HG02870 (cell line): Measurements from ENCODE around the gene FYN.
A peak's percentile ranks its signal among the peaks of the same experiment; 100 is the strongest.

Experiments used
- ATAC-seq: cut with Tn5 transposase; IDR thresholded peaks from one replicate; pipeline ENCODE4 v1.9.1; 2021; ENCODE audit warnings: mild to moderate bottlenecking, moderate library complexity; ENCODE audit not compliant: unreplicated experiment

FYN gene

DNA sequence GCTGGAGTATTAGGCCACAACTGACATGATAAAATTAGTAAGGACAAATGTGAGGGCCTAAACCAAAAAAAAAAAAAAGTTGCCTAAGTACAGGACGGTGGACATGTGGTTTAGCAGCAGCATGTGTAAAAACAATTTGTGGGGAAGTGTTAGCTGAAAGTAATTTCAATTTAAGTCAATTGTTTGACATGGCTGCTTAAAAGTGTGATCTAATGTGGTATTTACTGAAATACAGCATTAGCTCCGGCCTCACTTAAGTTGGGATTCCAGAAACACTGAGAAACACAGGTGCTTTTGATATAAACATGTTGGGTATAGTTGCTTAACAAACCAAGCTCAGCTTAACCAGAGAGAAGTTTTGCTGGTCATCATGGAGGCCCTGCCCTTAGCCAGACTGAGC, 119.7 kb downstream of the FYN start:
- ATAC-seq = no peak

DNA sequence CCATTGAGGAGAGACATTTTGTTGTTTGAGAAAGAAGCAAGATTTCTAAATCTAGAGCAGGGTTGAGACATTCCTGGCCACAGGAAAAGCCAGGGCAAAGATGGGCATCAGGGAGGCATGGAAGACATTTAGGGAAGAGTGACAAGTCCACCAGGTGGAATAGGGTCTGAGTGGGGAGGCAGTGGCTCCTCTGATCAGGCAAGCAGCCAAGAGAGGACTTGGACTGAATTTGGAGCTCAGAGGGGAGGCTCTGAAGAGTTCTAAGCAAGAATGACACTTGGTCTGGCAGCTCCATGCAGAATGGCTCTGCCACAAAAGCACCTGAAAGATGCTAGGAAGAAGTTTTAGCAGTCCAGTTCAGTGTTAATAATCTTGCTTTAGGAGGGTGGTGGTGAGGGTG, 120.8 kb downstream of the FYN start:
- ATAC-seq = no peak

- peak; percentile 91 for ATAC-seq
Measured at GRCh38 chr6:111750753-111751673, 122.2 kb downstream of the FYN start.

DNA sequence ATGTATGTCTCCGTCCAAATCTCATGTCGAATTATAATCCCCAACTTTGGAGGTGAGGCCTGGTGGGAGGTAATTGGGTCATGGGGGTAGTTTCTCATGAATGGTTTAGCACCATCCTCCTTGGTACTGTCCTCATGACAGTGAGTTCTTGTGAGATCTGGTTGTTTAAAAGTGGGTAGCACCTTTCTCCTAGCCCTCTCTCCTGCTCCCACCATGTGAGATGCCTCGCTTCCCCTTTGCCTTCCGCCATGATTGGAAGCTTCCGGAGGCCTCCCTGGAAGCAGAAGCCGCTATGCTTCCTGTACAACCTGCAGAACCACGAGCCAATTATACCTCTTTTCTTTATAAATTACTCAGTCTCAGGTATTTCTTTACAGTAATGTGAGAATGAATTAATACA, 123.1 kb downstream of the FYN start:
- ATAC-seq = no peak

DNA sequence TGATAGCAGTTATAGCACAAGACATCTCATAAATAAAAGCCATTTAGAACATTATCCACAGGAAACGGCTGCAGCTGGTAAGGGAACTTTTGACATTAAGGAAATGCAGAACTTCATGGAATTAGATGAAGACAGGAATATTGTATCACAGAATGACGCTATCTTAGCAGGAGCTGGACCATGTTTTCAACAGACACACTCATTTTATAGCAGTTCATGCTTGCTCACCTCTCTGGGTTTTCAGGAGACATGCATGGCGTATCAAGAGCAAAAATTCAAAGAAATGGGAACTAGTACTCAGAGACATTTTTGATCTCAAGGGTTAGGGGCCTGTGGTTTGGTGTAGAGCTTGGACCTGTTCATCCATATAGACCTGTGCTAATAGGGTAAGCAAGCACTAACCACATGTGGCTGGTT, 125.0 kb downstream of the FYN start:
- ATAC-seq = no peak

DNA sequence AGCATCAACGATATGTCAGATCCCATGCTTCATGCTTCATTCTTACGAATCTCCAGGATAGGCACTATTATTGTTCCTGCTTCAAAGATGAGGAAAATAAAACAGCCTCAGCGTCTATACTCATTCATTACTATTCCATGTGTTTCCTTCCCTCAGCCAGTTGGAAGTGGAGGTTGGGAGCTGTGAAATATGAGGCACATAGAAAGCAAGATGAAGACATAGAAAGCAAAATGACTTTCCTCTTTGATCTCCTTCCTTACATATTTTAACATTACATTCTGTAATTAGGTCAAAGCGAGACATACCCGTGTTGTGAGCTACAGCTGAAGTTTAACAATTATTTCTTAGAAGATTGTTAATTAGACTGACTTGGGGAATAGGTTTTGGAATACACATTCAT, 125.4 kb downstream of the FYN start:
- ATAC-seq = no peak

DNA sequence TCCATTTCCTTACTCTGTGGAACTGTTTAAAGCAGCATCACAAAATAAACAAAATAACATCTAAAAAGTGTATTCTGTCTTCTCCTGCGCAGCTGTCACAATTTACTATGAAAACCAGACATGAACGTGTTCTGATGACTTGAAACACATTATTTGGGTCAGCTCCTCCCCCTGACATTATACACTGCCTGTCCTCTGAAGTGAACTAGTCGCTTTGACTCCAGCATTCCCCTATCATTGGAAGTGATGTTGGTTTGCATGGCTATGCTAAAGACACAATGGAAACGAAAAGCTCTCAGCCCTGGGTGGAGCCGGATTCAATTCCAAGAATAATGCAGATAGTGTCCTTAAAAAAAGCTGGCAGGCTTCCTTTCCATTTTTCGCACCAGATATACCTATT, 125.9 kb downstream of the FYN start:
- no peak for ATAC-seq

- ATAC-seq = no peak
Measured at GRCh38 chr6:111746983-111747382, 126.3 kb downstream of the FYN start.

DNA sequence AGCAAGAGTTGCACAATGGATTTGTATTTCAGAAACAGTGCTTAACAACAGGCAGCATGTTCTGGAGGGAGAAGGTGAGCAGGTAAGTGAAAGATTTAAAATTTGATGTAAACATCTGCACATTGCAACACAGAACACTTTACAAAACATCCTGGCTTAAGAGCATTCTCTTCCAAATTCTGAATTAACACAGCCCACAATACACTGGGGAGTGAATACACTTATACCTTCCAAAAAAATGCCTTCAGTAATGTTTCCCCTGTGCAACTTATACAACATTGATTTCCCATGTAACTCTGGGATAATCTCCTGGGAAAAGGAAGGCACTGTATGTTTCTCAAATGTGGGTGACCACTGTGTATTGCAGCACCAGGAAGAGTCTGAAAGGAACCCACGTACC, 127.6 kb downstream of the FYN start:
- ATAC-seq = no peak

DNA sequence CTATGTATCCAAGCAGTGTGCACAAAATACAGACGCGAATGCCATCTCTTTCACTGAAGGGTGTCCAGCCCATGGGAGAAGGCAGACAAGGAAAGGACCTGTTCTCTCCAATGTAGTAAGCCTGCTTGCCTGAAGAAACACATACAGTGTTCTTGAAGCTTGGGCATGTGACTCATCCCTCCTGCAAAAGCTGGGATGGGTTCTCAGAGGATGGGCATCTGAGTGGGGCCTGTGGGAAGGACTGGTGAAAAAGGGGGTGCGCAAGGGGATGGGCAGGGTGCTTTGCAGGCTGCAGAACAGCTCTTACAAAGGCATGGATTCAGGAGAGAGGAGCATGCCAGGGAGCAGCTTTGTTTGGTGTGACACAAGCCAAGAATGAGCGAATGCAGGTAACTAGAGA, 128.1 kb downstream of the FYN start:
- ATAC-seq = no peak

DNA sequence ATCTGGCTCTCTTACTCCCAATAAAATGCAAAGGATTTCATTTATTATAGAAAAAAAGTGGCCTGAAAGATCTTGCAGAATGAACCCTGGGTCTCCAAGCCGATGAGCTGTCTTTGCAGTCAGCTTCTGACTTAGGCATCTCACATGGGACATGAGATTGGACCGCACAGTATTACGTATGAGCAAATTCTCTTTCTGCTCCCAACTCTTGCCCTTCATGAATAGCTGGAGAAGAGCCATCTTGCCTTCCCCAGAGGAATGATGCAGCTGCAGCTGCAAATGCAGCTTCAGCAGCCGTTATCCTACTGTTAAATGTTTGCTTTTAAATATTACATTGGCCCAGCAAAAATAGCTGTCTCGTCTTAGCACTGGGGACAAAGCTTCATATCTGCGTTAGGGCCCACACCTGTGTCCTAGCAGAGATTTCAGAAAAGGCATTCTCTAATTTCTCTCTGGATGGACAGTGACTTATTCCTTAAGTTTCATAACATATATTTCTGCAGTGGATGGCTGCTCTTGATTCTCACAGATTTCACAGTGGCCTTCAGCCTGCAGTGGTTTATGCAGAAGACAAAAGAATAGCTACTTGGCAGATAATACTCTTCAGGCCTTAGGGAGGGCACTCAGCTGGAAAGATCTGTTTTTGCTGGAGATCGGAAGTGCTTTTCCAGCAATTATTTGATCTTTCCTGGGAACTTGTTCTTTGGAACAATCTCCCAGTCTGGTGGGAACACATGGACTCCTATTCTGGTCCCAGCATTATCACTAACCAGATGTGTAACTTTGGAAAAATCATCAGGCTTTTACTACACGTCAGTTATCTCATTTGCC, 129.2 kb downstream of the FYN start:
- no peak for ATAC-seq

DNA sequence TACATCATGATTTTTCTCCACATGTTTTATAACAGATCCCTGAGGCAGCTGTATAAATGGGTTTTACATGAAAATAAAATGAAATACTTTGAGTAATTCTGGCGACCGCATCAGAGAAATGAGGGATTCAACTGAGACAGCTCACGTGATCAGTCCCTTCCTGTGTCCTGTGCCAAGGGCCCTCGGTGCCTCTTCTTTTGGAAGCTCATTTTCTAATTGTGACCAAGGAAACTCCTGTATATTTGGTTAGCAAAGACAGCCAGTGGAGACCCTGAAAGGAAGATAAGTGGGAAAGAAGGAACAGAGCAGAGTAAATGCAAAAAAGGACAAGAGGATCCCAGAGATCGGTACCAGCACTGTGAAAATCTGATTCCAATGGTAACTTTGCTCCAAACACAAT, 129.9 kb downstream of the FYN start:
- no peak for ATAC-seq

GRCh38 chr6:111741177-111741952, 131.9 kb downstream of the FYN start:
- ATAC-seq = peak; percentile 53

GRCh38 chr6:111740506-111740905, 132.7 kb downstream of the FYN start:
- ATAC-seq = no peak

GRCh38 chr6:111739257-111739696, 134.0 kb downstream of the FYN start:
- no peak for ATAC-seq

- ATAC-seq = no peak
Measured at GRCh38 chr6:111738631-111739030, 134.6 kb downstream of the FYN start.

DNA sequence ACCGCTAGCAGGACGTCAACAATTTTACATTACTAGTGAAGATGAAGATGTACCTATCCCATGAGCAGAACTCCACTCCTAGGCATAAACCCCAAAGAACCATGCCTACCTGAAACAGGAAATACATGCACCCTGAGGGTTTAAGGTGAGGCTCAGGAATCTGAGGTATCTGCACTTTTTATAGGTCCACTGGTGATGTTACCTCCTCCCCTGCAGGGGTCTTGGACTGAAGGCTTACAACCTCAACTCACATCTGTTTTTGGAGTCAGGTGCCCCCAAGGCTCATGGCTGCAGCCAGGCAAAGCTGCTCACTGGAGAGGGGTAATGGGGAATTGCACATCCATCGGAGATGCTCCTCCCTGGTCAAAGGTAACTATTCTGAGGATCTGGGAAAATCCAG, 135.1 kb downstream of the FYN start:
- ATAC-seq = no peak

DNA sequence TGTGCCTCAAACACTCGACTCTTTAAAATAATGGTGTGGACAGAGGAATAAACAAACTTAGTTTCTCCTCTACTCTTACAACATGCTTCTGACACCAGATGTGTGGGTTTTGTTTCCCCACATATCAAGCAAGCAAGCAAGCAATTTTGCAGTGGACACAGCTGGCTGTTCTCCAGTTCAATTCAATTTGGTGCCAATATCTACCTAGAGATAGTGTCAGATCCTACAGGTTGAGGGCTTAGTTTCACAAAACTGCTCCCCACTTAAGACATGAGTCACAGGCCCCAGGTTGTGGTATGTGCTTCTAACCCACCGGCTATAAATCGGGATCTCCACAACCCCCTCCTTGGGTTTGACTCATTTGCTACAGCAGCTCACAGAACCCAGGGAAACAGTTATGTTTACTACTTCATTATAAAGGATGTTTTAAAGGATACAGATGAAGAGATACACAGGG, 136.2 kb downstream of the FYN start:
- ATAC-seq = no peak

GRCh38 chr6:111736005-111736608, 137.1 kb downstream of the FYN start:
- no peak for ATAC-seq
